B cell (primary cell): Measurements from ENCODE around the gene P2RY14. TPM values are rescaled to one million over a fixed set of nuclear protein-coding genes. Genes with fewer than 3 reads are reported as not detected.

Source experiments
- ATAC-seq: fragments of 200-7000 bp; cut with Tn5 transposase; one replicate; pipeline ENCODE4 v1.10.0; 2021; ENCODE audit warnings: low read depth, mild to moderate bottlenecking, moderate number of reproducible peaks, moderate library complexity
- CTCF ChIA-PET: fragments of 350-600 bp; sonication (Branson Sonifier 250); formaldehyde crosslinking; loops from one replicate; lab custom pipeline; 2021; ENCODE audit warnings: antibody characterized with exemption, inconsistent platforms; lab: Charles Lee
- POLR2A ChIA-PET: fragments of 350-600 bp; sonication (Branson Sonifier 250); formaldehyde crosslinking; loops from one replicate; lab custom pipeline; 2021; ENCODE audit warnings: antibody characterized with exemption; lab: Charles Lee
- DNase-seq: peaks from one replicate; pipeline ENCODE4 v3.0.0; 2013
- H2AFZ ChIP-seq: 2 replicates; pipeline ENCODE4 v1.6.1; 2012; ENCODE audit warnings: mild to moderate bottlenecking, low read depth, low read length; ENCODE audit not compliant: insufficient read depth, poor library complexity, severe bottlenecking
- H3K27ac ChIP-seq, 2 donors: 1 replicate in 1 of 2; 2 replicates in 1 of 2; pipeline ENCODE4 v1.5.1; 2012 to 2013; ENCODE audit warnings: low read length in 2 of 2, mild to moderate bottlenecking in 2 of 2, moderate library complexity in 1 of 2
- H3K27me3 ChIP-seq, 4 experiments: fragments of 200-600 bp in 1 of 4; sonication (generic) in 1 of 4; replicated peaks in 1 of 4; 1 replicate in 2 of 4; 2 replicates in 2 of 4; pipeline versions ENCODE4 v1.6.1 to v1.7.0; 2013 to 2016; ENCODE audit warnings: low read length in 3 of 4, mild to moderate bottlenecking in 2 of 4, mixed read lengths in 1 of 4, moderate library complexity in 1 of 4; ENCODE audit not compliant: insufficient read depth in 4 of 4, control insufficient read depth in 3 of 4; ENCODE audit errors: control extremely low read depth in 1 of 4
- H3K36me3 ChIP-seq, 2 experiments: replicated peaks in 1 of 2; 1 replicate in 1 of 2; 2 replicates in 1 of 2; pipeline versions ENCODE4 v1.6.1 to v1.7.1; 2013; ENCODE audit warnings: low read length in 1 of 2; ENCODE audit not compliant: insufficient read depth in 2 of 2, control insufficient read depth in 1 of 2; ENCODE audit errors: control extremely low read depth in 1 of 2, extremely low read depth in 1 of 2
- H3K4me1 ChIP-seq, 2 donors: fragments of 200-600 bp in 1 of 2; sonication (generic) in 1 of 2; 1 replicate in 1 of 2; 2 replicates in 1 of 2; pipeline versions ENCODE4 v1.5.1 to v1.6.1; 2013 to 2017; ENCODE audit warnings: low read length in 2 of 2; ENCODE audit not compliant: control insufficient read depth in 2 of 2, insufficient read depth in 2 of 2
- H3K4me2 ChIP-seq: replicated peaks from 2 replicates; pipeline ENCODE3; 2012; ENCODE audit warnings: mild to moderate bottlenecking, low read depth, low read length; ENCODE audit not compliant: poor library complexity, severe bottlenecking
- H3K4me3 ChIP-seq, 5 experiments: fragments of 200-600 bp in 1 of 5; sonication (generic) in 1 of 5; 1 replicate in 3 of 5; 2 replicates in 2 of 5; pipeline versions ENCODE4 v1.5.1 to v1.7.0; 2011 to 2016; ENCODE audit warnings: low read length in 4 of 5, mild to moderate bottlenecking in 4 of 5, low read depth in 2 of 5, control low read depth in 1 of 5, moderate library complexity in 1 of 5; ENCODE audit not compliant: insufficient read depth in 1 of 5; ENCODE audit errors: control extremely low read depth in 1 of 5, extremely low read depth in 1 of 5
- H3K79me2 ChIP-seq: fragments of 200-600 bp; sonication (generic); one replicate; pipeline ENCODE4 v1.6.0; 2016; ENCODE audit warnings: low read length; ENCODE audit not compliant: control insufficient read depth, insufficient read depth
- H3K9ac ChIP-seq: fragments of 200-600 bp; sonication (generic); 2 replicates; pipeline ENCODE4 v1.6.1; 2017; ENCODE audit warnings: mild to moderate bottlenecking, low read length, moderate library complexity
- H3K9me3 ChIP-seq, 3 donors: one replicate each; pipeline versions ENCODE4 v1.6.1 to v1.7.1; 2013; ENCODE audit warnings: low read length in 2 of 3; ENCODE audit not compliant: control insufficient read depth in 2 of 3, insufficient read depth in 1 of 3; ENCODE audit errors: control extremely low read depth in 1 of 3
- H4K20me1 ChIP-seq: 2 replicates; pipeline ENCODE4 v1.6.0; 2012; ENCODE audit warnings: mild to moderate bottlenecking, low read length; ENCODE audit not compliant: insufficient read depth, control insufficient read depth, poor library complexity, severe bottlenecking
- H3K27ac Mint-ChIP-seq: one replicate; pipeline ENCODE4 v1.8.0; 2021; ENCODE audit warnings: mixed read lengths
- H3K27me3 Mint-ChIP-seq: one replicate; pipeline ENCODE4 v1.8.0; 2021; ENCODE audit warnings: mixed read lengths
- H3K4me1 Mint-ChIP-seq: one replicate; pipeline ENCODE4 v1.8.0; 2021; ENCODE audit warnings: mixed read lengths
- H3K4me3 Mint-ChIP-seq: one replicate; pipeline ENCODE4 v1.8.0; 2021; ENCODE audit warnings: mixed read lengths
- H3K9me3 Mint-ChIP-seq: one replicate; pipeline ENCODE4 v1.8.0; 2022; ENCODE audit warnings: mixed read lengths; ENCODE audit not compliant: insufficient read depth
- EZH2 ChIP-seq: IDR thresholded peaks from 2 replicates; pipeline ENCODE4 v1.6.1; 2012; ENCODE audit warnings: borderline replicate concordance, low read depth, mild to moderate bottlenecking, moderate library complexity, low read length; ENCODE audit not compliant: insufficient read depth, poor library complexity, severe bottlenecking
- whole genome bisulfite sequencing: methylation state at CpG from one replicate; pipeline ENCODE4 v1.1.5; 2013; ENCODE audit warnings: missing lambda C conversion rate; ENCODE audit not compliant: insufficient coverage; 5-methylcytosine and 5-hydroxymethylcytosine counted together
- intact Hi-C: fragments of 100-400 bp; cut with micrococcal nuclease; formaldehyde crosslinking; loops from one replicate; pipeline ENCODE4 v1.10.0; 2022
- polyA plus RNA-seq: library from polyadenylated mRNA; depleted of rRNA; stranded (reverse); fragments of >200 nt; gene quantifications from 2 replicates; pipeline ENCODE4 v1.2.3, GENCODE V29; 2012
- total RNA-seq, 2 donors: library from RNA; stranded (reverse); fragments of 120-200 nt in 1 of 2; gene quantifications; 1 replicate in 1 of 2; 2 replicates in 1 of 2; pipeline versions ENCODE4 v1.2.3 to v1.2.4, GENCODE V29; 2013 to 2022
- TF ChIP-seq, protein P1 (sequence below): fragments of 200-600 bp; IDR thresholded peaks from one replicate; pipeline ENCODE4 v1.8.0; 2022; ENCODE audit warnings: antibody characterized with exemption, mild to moderate bottlenecking

P2RY14 gene
- total and polyA plus RNA-seq, 2 donors (not counting 1 experiment from before 2014, with no cell fraction given) = 7.0 to 11.3 TPM

- Histone ChIP-seq H3K4me3 (no peak overlapping the region), H3K4me1 (no peaks in the 10 kb centered on the region), H3K79me2 (no peaks in the 10 kb centered on the region), H2AFZ (no peak overlapping the region), H3K4me2 (no peak overlapping the region), H3K36me3 (no peaks in the 10 kb centered on the region), H3K27me3 (no peaks in the 10 kb centered on the region), H3K9ac (no peak overlapping the region), H4K20me1 (no peaks in the 10 kb centered on the region), H3K9me3 (no peaks in the 10 kb centered on the region), H3K27ac (no peak overlapping the region)
- CTCF ChIA-PET = interaction anchor here (1.2 kb wide), 1 partner anchor 21 kb away, joined by 3 read pairs; no protein-coding TSS in a partner anchor
- H3K4me1 Mint-ChIP-seq = no peaks in the 10 kb centered on the region
- intact Hi-C loops = no loop called here
- DNase-seq (no peak), ATAC-seq (no peak)
- H3K27me3 Mint-ChIP-seq = peaks cover 2% of the 10 kb centered on the region
- H3K4me3 Mint-ChIP-seq = no peak overlapping the region
- TF ChIP-seq, protein P1, sequence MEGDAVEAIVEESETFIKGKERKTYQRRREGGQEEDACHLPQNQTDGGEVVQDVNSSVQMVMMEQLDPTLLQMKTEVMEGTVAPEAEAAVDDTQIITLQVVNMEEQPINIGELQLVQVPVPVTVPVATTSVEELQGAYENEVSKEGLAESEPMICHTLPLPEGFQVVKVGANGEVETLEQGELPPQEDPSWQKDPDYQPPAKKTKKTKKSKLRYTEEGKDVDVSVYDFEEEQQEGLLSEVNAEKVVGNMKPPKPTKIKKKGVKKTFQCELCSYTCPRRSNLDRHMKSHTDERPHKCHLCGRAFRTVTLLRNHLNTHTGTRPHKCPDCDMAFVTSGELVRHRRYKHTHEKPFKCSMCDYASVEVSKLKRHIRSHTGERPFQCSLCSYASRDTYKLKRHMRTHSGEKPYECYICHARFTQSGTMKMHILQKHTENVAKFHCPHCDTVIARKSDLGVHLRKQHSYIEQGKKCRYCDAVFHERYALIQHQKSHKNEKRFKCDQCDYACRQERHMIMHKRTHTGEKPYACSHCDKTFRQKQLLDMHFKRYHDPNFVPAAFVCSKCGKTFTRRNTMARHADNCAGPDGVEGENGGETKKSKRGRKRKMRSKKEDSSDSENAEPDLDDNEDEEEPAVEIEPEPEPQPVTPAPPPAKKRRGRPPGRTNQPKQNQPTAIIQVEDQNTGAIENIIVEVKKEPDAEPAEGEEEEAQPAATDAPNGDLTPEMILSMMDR = no peak
- no peak for TF ChIP-seq EZH2
- no peaks in the 10 kb centered on the region for H3K9me3 Mint-ChIP-seq
- POLR2A ChIA-PET = no interaction called here
- H3K27ac Mint-ChIP-seq = no peak overlapping the region
- 100% methylated on average over 3 of the region's 4 CpGs for WGBS
Measured at GRCh38 chr3:151305775-151306151, 27.4 kb upstream of the P2RY14 start.

DNA sequence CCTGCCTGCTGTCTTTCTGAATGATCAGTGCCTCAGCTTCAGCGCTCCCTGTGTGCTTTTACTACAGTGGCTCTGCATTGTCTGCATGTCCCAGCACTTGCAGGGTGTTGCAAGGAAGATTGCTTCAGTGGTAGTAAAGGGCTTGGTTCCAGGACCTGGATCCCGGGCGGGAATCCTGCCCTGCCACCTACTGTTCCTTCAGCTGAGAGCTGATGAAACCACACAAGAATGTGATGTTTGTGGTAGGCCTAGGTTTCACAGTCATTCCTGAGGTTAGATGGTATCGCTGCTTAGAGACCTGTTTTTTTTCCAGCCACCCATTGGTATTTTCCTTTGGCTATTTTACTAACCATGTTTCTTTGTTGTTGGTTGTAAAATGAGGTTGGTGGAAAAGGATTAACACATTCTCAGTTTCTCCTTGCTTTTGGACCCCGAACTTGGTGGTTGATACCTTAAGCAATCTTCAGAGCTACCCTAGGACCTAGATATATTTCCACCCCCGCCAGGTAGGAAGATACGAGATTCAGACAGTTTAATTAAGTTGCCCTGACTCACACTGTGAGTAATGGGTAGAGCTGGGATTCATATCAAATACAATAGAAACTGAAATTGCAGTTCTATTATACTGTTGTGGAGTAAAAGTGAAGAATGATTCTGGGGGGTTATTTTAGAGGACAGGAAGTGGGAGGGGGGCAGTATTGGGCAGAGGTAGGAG, 26.9 kb upstream of the P2RY14 start:
- DNase-seq (no peak), ATAC-seq (no peak)
- TF ChIP-seq, protein P1 = no peak
- TF ChIP-seq EZH2 = no peak
- no peak overlapping the region for H3K4me2 ChIP-seq
- H4K20me1 ChIP-seq = no peaks in the 10 kb centered on the region
- H3K9ac ChIP-seq = no peak overlapping the region
- H3K79me2 ChIP-seq = no peaks in the 10 kb centered on the region
- no peak overlapping the region for H3K27ac ChIP-seq
- Mint-ChIP-seq H3K4me1 (no peaks in the 10 kb centered on the region), H3K4me3 (no peak overlapping the region), H3K27me3 (peaks cover 2% of the 10 kb centered on the region), H3K27ac (no peak overlapping the region), H3K9me3 (no peaks in the 10 kb centered on the region)
- H3K27me3 ChIP-seq = no peaks in the 10 kb centered on the region
- ChIA-PET POLR2A (no interaction called here), CTCF (interaction anchor here (1.0 to 1.4 kb wide), 3 partner anchors 13 to 533 kb away, joined by 3 to 5 read pairs (median 3); no protein-coding TSS in a partner anchor)
- intact Hi-C loops = no loop called here
- no peak overlapping the region for H2AFZ ChIP-seq
- no peaks in the 10 kb centered on the region for H3K9me3 ChIP-seq
- WGBS = 100% methylated on average over 1 of the region's 7 CpGs
- no peak overlapping the region for H3K4me3 ChIP-seq
- no peaks in the 10 kb centered on the region for H3K36me3 ChIP-seq
- H3K4me1 ChIP-seq = no peaks in the 10 kb centered on the region
